Stimulated activated CD8-positive, alpha-beta memory T cell treated with anti-CD3 and anti-CD28 coated beads, Interleukin-7, amount 100 ng/mL, for 4 hours (primary cell): ENCODE data around the gene ITIH6.
"Not testable (repeated sequence)": the region's sequence is repeated elsewhere in the genome, so short reads cannot be mapped to it uniquely, and the experiment has no call there.

Source experiments
- DNase-seq, 2 donors: peaks; one replicate each; pipeline ENCODE4 v3.0.0-alpha.2; 2020; ENCODE audit warnings: low read depth in 2 of 2

Gene ITIH6

DNA sequence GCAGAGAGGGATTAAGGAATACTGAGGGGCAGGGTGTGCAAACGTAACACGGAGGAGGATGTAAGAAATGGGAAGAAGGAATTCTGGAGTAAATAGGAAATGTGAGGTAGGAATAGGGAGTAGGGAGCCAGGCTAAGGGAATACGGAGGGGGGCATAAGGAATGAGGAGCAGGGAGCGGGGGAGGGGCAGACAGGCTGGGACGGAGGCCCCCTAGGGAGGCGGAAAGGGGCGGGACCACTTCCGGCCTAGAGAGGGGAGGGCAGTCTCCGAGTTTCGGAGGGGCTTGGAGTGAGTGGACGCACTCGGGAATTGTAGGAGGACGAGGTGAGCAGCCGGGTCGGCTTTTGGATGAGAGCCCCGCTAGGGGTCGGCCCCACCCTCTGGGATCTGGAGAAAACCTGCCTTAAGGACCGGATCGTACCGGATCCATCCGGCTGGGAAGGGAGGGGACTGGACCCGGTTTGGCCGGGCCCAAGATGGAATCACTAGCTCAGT is 10.1 kb upstream of the ITIH6 start:
- peak in 1 of 2 donors; percentile 34 for DNase-seq

DNA sequence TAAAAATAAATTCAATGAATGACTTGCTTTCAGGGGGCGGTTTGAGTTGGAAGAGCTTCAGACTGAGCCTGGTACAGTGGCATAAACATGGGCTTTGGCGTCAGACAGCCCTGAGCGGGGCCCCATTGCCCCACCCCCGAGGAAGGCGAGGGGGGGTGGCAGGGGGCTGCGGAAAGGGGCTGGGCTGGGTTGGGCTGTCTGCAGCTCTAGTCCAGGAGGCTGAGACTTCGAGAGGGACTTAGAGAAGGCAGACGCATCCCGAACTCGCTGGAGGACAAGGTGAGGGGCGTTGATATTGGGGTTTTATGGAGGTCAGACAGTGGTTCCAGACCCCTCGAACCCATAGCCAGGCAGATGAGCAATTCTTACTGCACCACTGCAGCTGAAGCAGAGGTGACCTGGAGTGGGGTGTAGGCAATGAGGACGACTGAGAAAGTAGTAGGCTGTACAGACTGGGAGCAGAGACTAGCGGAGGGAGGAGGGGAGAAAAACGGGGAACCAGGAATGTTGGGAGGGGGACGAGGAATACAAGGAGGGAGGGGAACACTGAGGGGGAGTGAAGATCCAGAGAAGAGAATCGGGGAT is 9.6 kb upstream of the ITIH6 start, which contains the start of gene MAGED2:
MAGED2 (plus strand) TSS at position 222 of the 585 bp plus-strand sequence. CDS start 1,587 bp downstream, outside the sequence.
- DNase-seq = peak; percentile 8 to 29

DNA sequence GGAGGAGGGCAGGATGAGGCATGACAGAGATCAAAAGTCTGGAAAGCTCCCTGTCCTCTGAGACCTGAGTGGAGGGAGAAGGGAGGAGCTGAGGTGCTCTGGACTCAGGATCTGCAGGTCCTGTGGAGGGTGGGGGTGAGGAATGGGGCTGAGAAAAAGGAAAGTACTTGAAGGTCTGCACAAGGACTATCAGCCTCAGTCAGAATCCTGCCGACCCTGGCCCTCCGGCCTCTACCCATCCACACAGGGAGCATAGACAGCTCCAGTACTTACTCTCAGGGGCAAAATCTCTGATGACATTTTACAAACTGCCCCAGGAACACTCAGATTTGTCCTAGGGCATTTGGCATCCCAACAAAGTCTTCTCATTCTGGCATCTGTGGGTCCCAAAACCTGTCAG is 991 bp upstream of the ITIH6 start:
- no peak for DNase-seq

DNA sequence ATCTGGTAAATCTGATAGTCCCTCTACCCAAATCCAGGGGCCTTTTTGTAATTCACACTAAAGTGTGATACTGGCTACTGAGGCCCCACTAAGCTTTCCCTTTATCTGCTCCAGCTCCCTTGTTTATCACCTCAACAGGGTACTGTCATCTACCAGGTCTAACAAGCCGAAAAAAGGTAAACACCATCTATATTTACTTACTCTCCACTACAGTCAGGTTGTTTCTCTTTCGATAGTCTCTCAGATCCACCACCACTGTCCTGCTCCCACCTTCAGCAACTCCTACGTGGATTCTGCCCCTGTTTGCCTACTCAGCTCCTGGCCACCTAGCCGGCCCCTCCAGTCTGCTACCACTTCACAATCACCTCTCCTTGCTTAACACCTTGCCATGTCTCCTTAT is 3.3 kb downstream of the ITIH6 start:
- no peak for DNase-seq

DNA sequence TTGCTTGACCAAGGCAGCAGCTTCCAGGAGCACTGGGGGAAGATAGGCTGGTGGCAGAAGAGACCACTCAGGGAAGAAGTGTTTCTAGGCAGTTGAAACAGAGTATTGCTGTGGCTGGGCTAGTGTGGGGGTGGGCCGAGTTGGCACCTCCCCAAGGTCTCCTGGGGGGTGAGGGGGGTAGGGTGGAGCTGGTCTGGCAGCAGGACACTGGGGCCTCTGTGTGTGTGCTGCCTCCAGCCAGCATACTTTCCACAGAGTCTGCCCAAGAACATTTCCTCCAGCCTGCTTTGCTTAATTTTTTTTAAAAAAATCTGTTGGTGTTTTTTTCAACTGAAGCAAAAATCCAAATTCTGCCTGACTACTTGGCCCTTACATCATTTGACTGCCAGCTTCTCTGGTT is 4.0 kb downstream of the ITIH6 start:
- no peak for DNase-seq

GRCh38 chrX:54789405-54789804 is 8.7 kb downstream of the ITIH6 start:
- not testable (repeated sequence) for DNase-seq

DNA sequence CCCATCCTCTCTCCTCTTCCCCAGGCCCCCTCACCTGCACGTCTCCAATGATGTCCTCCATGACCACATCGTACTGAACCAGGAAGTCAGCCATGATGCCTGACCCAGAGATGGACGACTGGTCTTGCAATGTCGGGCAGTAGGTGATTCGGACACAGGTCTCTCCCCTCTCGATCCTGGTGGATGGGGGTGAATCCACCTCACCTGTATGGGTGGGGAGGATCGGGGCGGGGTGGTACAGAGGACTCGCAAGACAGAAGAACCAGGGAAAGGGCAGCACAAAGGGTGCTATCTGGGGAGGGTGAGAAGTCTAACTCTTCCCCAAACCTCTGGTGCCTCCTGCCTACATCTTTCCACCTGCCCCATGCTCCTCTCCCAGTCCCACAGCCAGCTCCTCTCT is 9.6 kb downstream of the ITIH6 start:
- DNase-seq = no peak

GRCh38 chrX:54786967-54787366 is 11.1 kb downstream of the ITIH6 start:
- DNase-seq = peak in 1 of 2 donors; percentile 5

GRCh38 chrX:54785901-54786300 is 12.2 kb downstream of the ITIH6 start:
- DNase-seq = no peak

DNA sequence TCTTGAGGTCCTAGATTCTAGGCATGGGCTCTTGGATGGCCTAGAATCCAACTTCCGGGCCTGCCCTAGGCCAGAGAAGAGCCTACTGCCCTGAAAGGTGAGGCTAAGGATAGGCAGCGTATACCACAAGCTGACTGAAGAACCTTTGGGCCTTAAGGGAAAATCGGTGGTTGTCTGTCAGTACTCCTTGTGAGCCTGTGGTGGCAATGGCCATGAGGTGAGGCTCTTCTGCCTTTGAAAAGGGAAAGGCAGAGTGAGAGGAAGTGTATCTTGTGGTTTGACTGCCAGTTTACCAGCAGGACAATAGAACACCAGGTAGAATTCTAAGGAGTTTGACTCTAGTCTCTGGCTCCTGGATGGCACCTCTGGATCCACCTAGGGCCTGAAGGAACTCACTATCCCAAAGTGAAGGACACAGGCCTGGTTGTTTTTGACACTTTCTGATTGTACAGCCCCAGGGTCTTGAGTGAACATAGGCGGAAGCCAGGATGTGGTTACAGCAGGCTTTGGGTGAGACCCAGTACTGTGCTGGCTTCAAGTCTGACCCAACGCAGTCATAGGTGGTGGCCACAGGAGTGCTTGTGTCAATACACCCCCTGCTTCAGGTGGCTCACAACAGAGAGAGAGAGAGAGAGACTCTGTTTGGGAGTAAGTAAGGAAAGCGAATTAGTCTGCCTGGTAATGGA is 20.9 kb downstream of the ITIH6 start:
- no peak for DNase-seq

DNA sequence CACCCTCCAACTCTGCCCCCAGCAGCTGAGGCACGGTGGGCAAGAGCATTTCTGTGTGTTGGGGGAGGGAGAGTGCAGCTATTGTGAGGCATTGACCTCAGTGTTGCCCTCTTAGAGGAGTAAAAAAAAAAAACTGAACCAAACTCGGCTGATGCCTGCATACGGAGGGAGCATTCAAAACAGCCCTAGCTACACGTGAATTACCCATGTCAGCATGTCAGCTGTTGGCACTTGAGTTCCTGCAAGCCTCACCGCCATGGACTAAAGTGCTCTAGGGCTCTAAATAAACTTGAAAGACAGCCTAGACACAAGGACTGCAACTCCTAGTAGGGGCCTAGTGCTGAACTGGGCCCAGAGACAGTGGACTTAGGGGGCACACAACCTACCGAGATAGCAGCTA is 22.0 kb downstream of the ITIH6 start:
- DNase-seq = no peak

DNA sequence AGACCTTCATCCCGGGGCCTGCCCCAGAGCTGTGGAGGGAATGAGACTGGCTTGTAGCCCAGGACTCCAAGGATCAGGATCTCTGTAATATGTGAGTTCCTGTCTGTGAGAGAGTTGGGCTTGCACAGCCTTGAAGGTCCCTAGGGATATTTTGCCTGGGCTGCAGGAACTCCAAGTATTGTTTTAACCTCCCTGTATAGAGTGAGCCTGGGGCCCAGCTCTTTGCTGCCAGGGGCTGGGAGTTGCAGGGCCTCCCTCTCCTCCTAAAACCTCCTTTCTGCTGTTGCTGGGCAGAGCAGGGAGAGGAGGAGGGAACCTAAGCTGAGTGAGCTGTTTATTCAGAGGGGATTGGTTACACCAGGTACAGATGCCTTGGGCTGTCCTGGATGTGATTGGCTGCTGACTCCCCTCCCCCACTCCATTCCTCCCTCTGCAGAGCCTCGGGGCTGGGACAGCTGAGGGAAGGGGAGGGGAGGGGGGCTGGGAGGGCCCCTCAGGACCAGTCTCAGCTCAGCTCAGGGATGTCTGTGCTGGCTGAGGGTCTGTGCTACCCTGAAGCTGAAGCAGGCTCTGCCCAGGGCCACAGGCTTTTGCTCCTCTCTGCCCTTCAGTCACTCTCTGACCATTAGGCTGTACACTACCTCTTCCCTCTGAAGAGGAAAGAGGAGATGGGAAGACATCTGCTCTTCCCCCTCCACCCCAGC is 23.5 kb downstream of the ITIH6 start:
- DNase-seq = not testable (repeated sequence)

- DNase-seq = no peak
These were observed 39.7 kb downstream of the ITIH6 start for GRCh38 chrX:54758114-54759055.

DNA sequence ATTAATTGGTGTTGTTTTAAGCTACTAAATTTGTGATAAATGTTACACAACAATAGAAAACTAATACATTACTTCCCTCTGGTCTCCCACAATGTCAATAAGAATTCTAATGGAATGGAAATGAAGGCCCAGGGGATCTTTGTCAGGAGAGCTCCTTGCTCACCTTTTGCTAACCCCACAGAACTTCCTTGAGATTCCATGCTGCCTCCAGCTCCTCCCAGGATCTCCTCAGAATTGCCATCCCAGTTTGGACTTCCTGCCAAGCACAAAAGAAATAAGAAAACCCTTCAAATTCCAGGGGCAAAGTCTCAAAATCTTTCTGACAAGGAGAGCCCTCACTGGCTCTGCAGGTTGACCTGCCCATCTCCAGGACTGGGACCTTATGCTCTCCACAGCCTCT is 43.2 kb downstream of the ITIH6 start:
- no peak for DNase-seq

- DNase-seq = no peak
These were observed 49.4 kb downstream of the ITIH6 start for GRCh38 chrX:54748626-54749025.

- DNase-seq = no peak
These were observed 50.2 kb downstream of the ITIH6 start for GRCh38 chrX:54747733-54748393.

DNA sequence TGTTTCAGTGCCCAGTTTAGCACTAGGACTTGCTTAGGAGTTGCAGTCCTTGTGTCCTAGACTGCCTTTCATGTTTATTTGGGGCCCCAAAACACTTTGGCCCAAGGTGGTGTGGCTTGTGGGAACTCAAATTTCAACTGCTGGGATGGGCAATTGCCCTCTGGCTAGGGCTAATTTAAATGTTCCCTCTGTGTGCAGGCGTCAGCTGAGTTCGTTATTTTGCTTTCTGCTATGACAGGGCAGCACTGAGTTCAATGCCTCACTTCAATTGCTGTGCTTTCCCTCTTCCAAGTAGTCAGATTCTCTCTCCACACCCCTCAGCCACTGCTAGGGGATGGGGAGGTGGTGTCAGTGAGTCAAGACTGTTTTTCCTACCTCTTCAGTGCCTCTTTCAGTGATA is 51.1 kb downstream of the ITIH6 start:
- DNase-seq = no peak

- DNase-seq = no peak
These were observed 52.4 kb downstream of the ITIH6 start for GRCh38 chrX:54745676-54746075.

DNA sequence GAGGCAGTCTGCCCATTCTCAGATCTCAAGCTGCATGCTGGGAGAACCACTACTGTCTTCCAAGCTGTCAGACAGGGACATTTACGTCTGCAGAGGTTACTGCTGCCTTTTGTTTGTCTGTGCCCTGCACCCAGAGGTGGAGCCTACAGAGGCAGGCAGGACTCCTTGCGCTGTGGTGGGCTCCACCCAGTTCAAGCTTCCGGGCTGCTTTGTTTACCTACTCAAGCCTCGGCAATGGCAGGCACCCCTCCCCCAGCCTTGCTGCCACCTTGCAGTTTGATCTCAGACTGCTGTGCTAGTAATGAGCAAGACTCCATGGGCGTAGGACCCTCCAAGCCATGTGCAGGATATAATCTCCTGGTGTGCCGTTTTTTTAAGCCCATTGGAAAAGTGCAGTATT is 59.5 kb downstream of the ITIH6 start:
- not testable (repeated sequence) for DNase-seq

GRCh38 chrX:54736298-54736942 is 61.6 kb downstream of the ITIH6 start:
- DNase-seq = not testable (repeated sequence)

DNA sequence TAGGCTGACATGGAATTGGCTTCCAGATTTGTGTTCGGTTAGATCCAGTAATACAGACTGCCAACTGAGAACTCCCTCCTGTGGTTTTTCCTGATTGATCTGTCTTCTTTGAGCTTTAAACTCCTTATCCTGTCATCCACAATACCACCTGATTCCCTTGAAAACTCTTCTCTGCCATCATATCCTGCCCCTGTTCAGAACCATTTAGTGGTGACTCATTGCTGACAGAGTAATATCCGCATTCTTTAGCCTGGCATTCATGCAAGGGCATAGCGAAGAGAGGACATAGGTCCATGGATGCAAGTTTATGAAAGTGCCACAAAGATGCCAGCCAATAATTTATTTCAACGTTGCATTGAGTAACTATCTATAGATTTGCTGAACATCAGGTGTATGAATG is 76.6 kb downstream of the ITIH6 start:
- no peak for DNase-seq
